ENCODE results near the gene ZNF687.
A peak's percentile ranks its signal among the peaks of the same experiment; 100 is the strongest.

The ZNF687 gene

GRCh38 chr1:151311589-151312331 lies 29.7 kb downstream of the ZNF687 start:
- Histone ChIP-seq H3K9ac (no peak overlapping the region), H3K27ac (no peak overlapping the region), H3K9me3 (no peaks in the 10 kb centered on the region), H3K27me3 (no peaks in the 10 kb centered on the region), H3K4me2 (no peak overlapping the region), H3K4me1 (peaks cover 24% of the 10 kb centered on the region), H3K4me3 (no peak overlapping the region), H4K20me1 (peaks cover 84% of the 10 kb centered on the region), H3K36me3 (peaks cover 100% of the 10 kb centered on the region)
- TF ChIP-seq Cebpa-rat (IDR thresholded peaks at IDR 0.05), result no peak

- Histone ChIP-seq H3K9ac (no peak overlapping the region), H3K27me3 (no peaks in the 10 kb centered on the region), H3K4me2 (peak overlapping the region; percentile 25; the same call in 1 of the 2 replicates), H3K9me3 (no peaks in the 10 kb centered on the region), H4K20me1 (peaks cover 88% of the 10 kb centered on the region), H3K27ac (no peak overlapping the region), H3K4me3 (no peak overlapping the region), H3K4me1 (peaks cover 24% of the 10 kb centered on the region), H3K36me3 (peaks cover 100% of the 10 kb centered on the region)
- TF ChIP-seq Cebpa-rat (IDR thresholded peaks at IDR 0.05), result no peak
Measured at GRCh38 chr1:151312411-151312810, 30.3 kb downstream of the ZNF687 start.

- no peak overlapping the region for H3K9ac ChIP-seq
- H3K4me2 ChIP-seq, result peak overlapping the region; percentile 25
- peaks cover 100% of the 10 kb centered on the region for H3K36me3 ChIP-seq
- H3K9me3 ChIP-seq, result no peaks in the 10 kb centered on the region
- peaks cover 88% of the 10 kb centered on the region for H4K20me1 ChIP-seq
- H3K4me1 ChIP-seq, result peaks cover 24% of the 10 kb centered on the region
- TF ChIP-seq Cebpa-rat (IDR thresholded peaks at IDR 0.05), result no peak
- H3K4me3 ChIP-seq, result no peak overlapping the region
- H3K27me3 ChIP-seq, result no peaks in the 10 kb centered on the region
- H3K27ac ChIP-seq, result no peak overlapping the region
Measured at GRCh38 chr1:151312826-151313225, 30.7 kb downstream of the ZNF687 start.

- Histone ChIP-seq H3K4me2 (peak overlapping the region; percentile 25), H4K20me1 (peaks cover 81% of the 10 kb centered on the region), H3K4me3 (no peak overlapping the region), H3K27me3 (no peaks in the 10 kb centered on the region), H3K4me1 (peaks cover 24% of the 10 kb centered on the region), H3K9ac (no peak overlapping the region), H3K9me3 (no peaks in the 10 kb centered on the region), H3K36me3 (peaks cover 97% of the 10 kb centered on the region), H3K27ac (no peak overlapping the region)
- TF ChIP-seq Cebpa-rat (IDR thresholded peaks at IDR 0.05), result no peak
Measured at GRCh38 chr1:151313501-151313900, 31.4 kb downstream of the ZNF687 start.

- H3K4me2 ChIP-seq, result no peak overlapping the region
- H3K27ac ChIP-seq, result no peak overlapping the region
- TF ChIP-seq Cebpa-rat (IDR thresholded peaks at IDR 0.05), result no peak
- no peak overlapping the region for H3K4me3 ChIP-seq
- no peaks in the 10 kb centered on the region for H3K27me3 ChIP-seq
- peaks cover 24% of the 10 kb centered on the region for H3K4me1 ChIP-seq
- no peaks in the 10 kb centered on the region for H3K9me3 ChIP-seq
- peaks cover 97% of the 10 kb centered on the region for H3K36me3 ChIP-seq
- no peak overlapping the region for H3K9ac ChIP-seq
- H4K20me1 ChIP-seq, result peaks cover 79% of the 10 kb centered on the region
Measured at GRCh38 chr1:151314137-151314875, 32.2 kb downstream of the ZNF687 start.

GRCh38 chr1:151315565-151316235 lies 33.6 kb downstream of the ZNF687 start:
- no peaks in the 10 kb centered on the region for H3K27me3 ChIP-seq
- no peak overlapping the region for H3K4me3 ChIP-seq
- no peaks in the 10 kb centered on the region for H3K9me3 ChIP-seq
- no peak overlapping the region for H3K9ac ChIP-seq
- H4K20me1 ChIP-seq, result peaks cover 85% of the 10 kb centered on the region
- no peak overlapping the region; the same call in 1 of the 2 replicates for H3K4me2 ChIP-seq
- no peak for TF ChIP-seq Cebpa-rat (IDR thresholded peaks at IDR 0.05)
- H3K4me1 ChIP-seq, result peaks cover 24% of the 10 kb centered on the region
- peaks cover 97% of the 10 kb centered on the region for H3K36me3 ChIP-seq
- no peak overlapping the region for H3K27ac ChIP-seq

GRCh38 chr1:151318975-151319374 lies 36.9 kb downstream of the ZNF687 start:
- TF ChIP-seq Cebpa-rat (IDR thresholded peaks at IDR 0.05), result no peak
- H3K4me3 ChIP-seq, result no peak overlapping the region
- H3K27me3 ChIP-seq, result no peaks in the 10 kb centered on the region
- H3K27ac ChIP-seq, result no peak overlapping the region
- H3K4me1 ChIP-seq, result peaks cover 12% of the 10 kb centered on the region; the same call in 1 of the 2 replicates
- peaks cover 54% of the 10 kb centered on the region for H4K20me1 ChIP-seq
- no peaks in the 10 kb centered on the region for H3K9me3 ChIP-seq
- peaks cover 93% of the 10 kb centered on the region for H3K36me3 ChIP-seq
- H3K9ac ChIP-seq, result no peak overlapping the region
- H3K4me2 ChIP-seq, result no peak overlapping the region

- H3K36me3 ChIP-seq, result peaks cover 61% of the 10 kb centered on the region
- peaks cover 23% of the 10 kb centered on the region for H3K4me1 ChIP-seq
- no peak overlapping the region for H3K27ac ChIP-seq
- no peaks in the 10 kb centered on the region for H3K27me3 ChIP-seq
- no peak for TF ChIP-seq Cebpa-rat (IDR thresholded peaks at IDR 0.05)
- no peak overlapping the region for H3K9ac ChIP-seq
- peaks cover 14% of the 10 kb centered on the region; the same call in 1 of the 2 replicates for H4K20me1 ChIP-seq
- H3K4me2 ChIP-seq, result no peak overlapping the region
- H3K4me3 ChIP-seq, result no peak overlapping the region
- no peaks in the 10 kb centered on the region for H3K9me3 ChIP-seq
Measured at GRCh38 chr1:151324390-151324930, 42.4 kb downstream of the ZNF687 start.

- Histone ChIP-seq H3K4me3 (no peak overlapping the region), H3K27ac (no peak overlapping the region), H3K9ac (no peak overlapping the region; the same call in 1 of the 2 replicates), H4K20me1 (peaks cover 6% of the 10 kb centered on the region; the same call in 1 of the 2 replicates), H3K4me1 (peaks cover 29% of the 10 kb centered on the region), H3K9me3 (no peaks in the 10 kb centered on the region), H3K4me2 (peak overlapping the region; percentile 96), H3K36me3 (peaks cover 53% of the 10 kb centered on the region), H3K27me3 (no peaks in the 10 kb centered on the region)
- TF ChIP-seq Cebpa-rat (IDR thresholded peaks at IDR 0.05), result no peak
Measured at GRCh38 chr1:151325231-151325630, 43.1 kb downstream of the ZNF687 start.
